HepG2 (cell line): Measurements from ENCODE around the gene CDKN1A. TPM values are rescaled to one million over a fixed set of nuclear protein-coding genes. Genes with fewer than 3 reads are reported as not detected.

Experiments used
- E2F1 ChIP-seq: sonication (generic); formaldehyde crosslinking; IDR thresholded peaks from 2 replicates; pipeline ENCODE4 v1.5.0; 2020; ENCODE audit warnings: missing genetic modification reagents
- KMT2B ChIP-seq: IDR thresholded peaks from 2 replicates; pipeline ENCODE4 v1.6.1; 2016; ENCODE audit warnings: missing genetic modification reagents, missing compliant biosample characterization
- LBX2 ChIP-seq: sonication (generic); formaldehyde crosslinking; IDR thresholded peaks from 2 replicates; pipeline ENCODE4 v1.5.0; 2020; ENCODE audit warnings: missing genetic modification reagents, mild to moderate bottlenecking, borderline replicate concordance
- MED1 ChIP-seq: sonication (generic); formaldehyde crosslinking; IDR thresholded peaks from 2 replicates; pipeline ENCODE4 v1.4.0; 2020; ENCODE audit warnings: missing genetic modification reagents
- NFATC3 ChIP-seq: sonication (generic); formaldehyde crosslinking; IDR thresholded peaks from 2 replicates; pipeline ENCODE4 v1.5.1; 2020; ENCODE audit warnings: mild to moderate bottlenecking, missing genetic modification reagents
- NFKB2 ChIP-seq: sonication (generic); formaldehyde crosslinking; IDR thresholded peaks from 2 replicates; pipeline ENCODE4 v1.4.0; 2020; ENCODE audit warnings: missing genetic modification reagents, borderline replicate concordance
- PBX2 ChIP-seq: IDR thresholded peaks from 2 replicates; pipeline ENCODE4 v1.6.1; 2016; ENCODE audit warnings: control low read depth
- RBM39 ChIP-seq: fragments of 200-400 bp; formaldehyde crosslinking; IDR thresholded peaks from one replicate; pipeline ENCODE4 v1.6.1; 2018; ENCODE audit warnings: antibody characterized with exemption, mild to moderate bottlenecking, low read depth, low read length; ENCODE audit not compliant: poor library complexity, severe bottlenecking
- SOX13 ChIP-seq, 3 experiments: fragments of 450-650 bp in 1 of 3; sonication (generic) in 1 of 3; formaldehyde crosslinking in 1 of 3; IDR thresholded peaks in 2 of 3; conservative IDR thresholded peaks in 1 of 3; 2 replicates each; pipeline versions ENCODE4 v1.5.0 to v1.6.1; 2016 to 2020; ENCODE audit warnings: antibody characterized with exemption in 1 of 3, mild to moderate bottlenecking in 1 of 3, missing compliant biosample characterization in 1 of 3, missing genetic modification reagents in 1 of 3, moderate library complexity in 1 of 3
- SPEN ChIP-seq: sonication (generic); formaldehyde crosslinking; IDR thresholded peaks from 2 replicates; pipeline ENCODE4 v1.5.1; 2020; ENCODE audit warnings: low read depth, mild to moderate bottlenecking, missing genetic modification reagents
- STAG1 ChIP-seq: sonication (generic); formaldehyde crosslinking; IDR thresholded peaks from 2 replicates; pipeline ENCODE4 v1.4.0; 2020; ENCODE audit warnings: missing genetic modification reagents
- TFDP1 ChIP-seq: IDR thresholded peaks from 2 replicates; pipeline ENCODE4 v1.6.1; 2016; ENCODE audit warnings: missing compliant biosample characterization, missing genetic modification reagents, borderline replicate concordance
- TSC22D2 ChIP-seq: sonication (generic); formaldehyde crosslinking; IDR thresholded peaks from 2 replicates; pipeline ENCODE4 v1.5.1; 2020; ENCODE audit warnings: missing genetic modification reagents, mild to moderate bottlenecking, borderline replicate concordance
- ZNF256 ChIP-seq: sonication (generic); formaldehyde crosslinking; conservative IDR thresholded peaks from 2 replicates; pipeline ENCODE4 v1.4.0; 2020; ENCODE audit warnings: missing genetic modification reagents
- ZNF337 ChIP-seq: sonication (generic); formaldehyde crosslinking; IDR thresholded peaks from 2 replicates; pipeline ENCODE4 v1.5.1; 2020; ENCODE audit warnings: missing genetic modification reagents, low read depth, mild to moderate bottlenecking, borderline replicate concordance
- ZNF350 ChIP-seq: sonication (generic); formaldehyde crosslinking; IDR thresholded peaks from 2 replicates; pipeline ENCODE4 v1.4.0; 2020; ENCODE audit warnings: mild to moderate bottlenecking, low read depth, missing genetic modification reagents, borderline replicate concordance
- ZNF543 ChIP-seq: sonication (generic); formaldehyde crosslinking; IDR thresholded peaks from 2 replicates; pipeline ENCODE4 v1.4.0; 2020; ENCODE audit warnings: mild to moderate bottlenecking, missing genetic modification reagents
- ZNF580 ChIP-seq: IDR thresholded peaks from 2 replicates; pipeline ENCODE4 v1.6.1; 2016; ENCODE audit warnings: low read depth, borderline replicate concordance
- ZNF615 ChIP-seq: sonication (generic); formaldehyde crosslinking; IDR thresholded peaks from 2 replicates; pipeline ENCODE4 v1.5.0; 2020; ENCODE audit warnings: mild to moderate bottlenecking, missing genetic modification reagents, borderline replicate concordance
- ZNF781 ChIP-seq: sonication (generic); formaldehyde crosslinking; IDR thresholded peaks from 2 replicates; pipeline ENCODE4 v1.5.1; 2020; ENCODE audit warnings: borderline replicate concordance, mild to moderate bottlenecking, missing genetic modification reagents; ENCODE audit errors: not compliant biosample characterization
- polyA plus RNA-seq, 8 experiments: library from polyadenylated mRNA; depleted of rRNA in 3 of 8; stranded (reverse) in 7 of 8; unstranded in 1 of 8; fragments of >200 nt; fragmentation: Illumina TruSeq in 4 of 8; extraction: Trizol in 4 of 8; gene quantifications; 2 replicates each; pipeline versions ENCODE4 v1.2.1 to v1.2.3, GENCODE V29; 2011 to 2016; ENCODE audit warnings: low read depth in 4 of 8, missing spikeins in 1 of 8, mixed read lengths in 1 of 8; ENCODE audit not compliant: insufficient read depth in 1 of 8
- total RNA-seq, 5 experiments: library from RNA; depleted of rRNA; stranded (reverse); fragments of >200 nt; fragmentation: Illumina TruSeq; extraction: Trizol; gene quantifications; 2 replicates each; pipeline ENCODE4 v1.2.3, GENCODE V29; 2016; ENCODE audit warnings: low read depth in 1 of 5

The CDKN1A gene
- total and polyA plus RNA-seq, 2 of the 13 experiments (the other 11 are each of a cell fraction or from before 2014, with no cell fraction given) = 60.7 to 92.1 TPM

- no peak for TF ChIP-seq PBX2 (CRISPR knock-in tag)
- peak; percentile 44 for TF ChIP-seq STAG1
- TF ChIP-seq ZNF350 (CRISPR knock-in tag) = peak; percentile 98
- peak; percentile 38 for TF ChIP-seq RBM39
- TF ChIP-seq NFKB2 (CRISPR knock-in tag) = peak; percentile 94; the same call in 1 of the 2 replicates
- no peak for TF ChIP-seq NFATC3 (CRISPR knock-in tag)
- no peak for TF ChIP-seq ZNF256 (CRISPR knock-in tag)
- peak; percentile 70; the same call in 1 of the 2 replicates for TF ChIP-seq SOX13 (IDR thresholded peaks at IDR 0.05)
- peak in 1 of 2 experiments; percentile 95; a peak in 2 of 4 replicates for TF ChIP-seq SOX13 (CRISPR knock-in tag; conservative IDR thresholded peaks at IDR 0.05 in 1 of 2, IDR thresholded peaks at IDR 0.05 in 1 of 2)
- peak; percentile 94; the same call in 1 of the 2 replicates for TF ChIP-seq ZNF615 (CRISPR knock-in tag)
- no peak for TF ChIP-seq ZNF337 (CRISPR knock-in tag)
- TF ChIP-seq ZNF543 = peak; percentile 82; the same call in 1 of the 2 replicates
- TF ChIP-seq MED1 (CRISPR knock-in tag) = peak; percentile 98
- peak; percentile 58; the same call in 1 of the 2 replicates for TF ChIP-seq E2F1 (CRISPR knock-in tag)
- peak; percentile 81 for TF ChIP-seq ZNF781 (CRISPR knock-in tag)
- TF ChIP-seq ZNF580 (CRISPR knock-in tag) = peak; percentile 97; the same call in 1 of the 2 replicates
- peak; percentile 90 for TF ChIP-seq SPEN (CRISPR knock-in tag)
- no peak for TF ChIP-seq LBX2 (CRISPR knock-in tag)
- TF ChIP-seq TSC22D2 (CRISPR knock-in tag) = peak; percentile 90; the same call in 1 of the 2 replicates
- peak; percentile 75; the same call in 1 of the 2 replicates for TF ChIP-seq KMT2B (CRISPR knock-in tag)
- peak; percentile 79; the same call in 1 of the 2 replicates for TF ChIP-seq TFDP1 (CRISPR knock-in tag)
These were observed 11.5 kb upstream of the CDKN1A start (continued) for GRCh38 chr6:36666826-36667591.
